MM.1S (cell line): Measurements from ENCODE around the gene PARP3.

Experiments
- DNase-seq: peaks from one replicate; pipeline ENCODE4 v3.0.0-alpha.2; 2015
- H2AFZ ChIP-seq: fragments of 300-600 bp; sonication (generic); 2 replicates; pipeline ENCODE4 v1.6.0; 2016; ENCODE audit warnings: antibody characterized with exemption, low read length
- H3F3A ChIP-seq: fragments of 300-600 bp; sonication (generic); 2 replicates; pipeline ENCODE4 v1.6.1; 2016; ENCODE audit warnings: mild to moderate bottlenecking, antibody characterized with exemption, low read length, moderate library complexity, mixed read lengths; ENCODE audit not compliant: insufficient read depth
- H3K27ac ChIP-seq: fragments of 300-600 bp; sonication (generic); 2 replicates; pipeline ENCODE4 v1.5.1; 2016; ENCODE audit warnings: mild to moderate bottlenecking, low read length
- H3K27me3 ChIP-seq: fragments of 300-600 bp; sonication (generic); replicated peaks from 2 replicates; pipeline ENCODE4 v1.6.0; 2016; ENCODE audit warnings: low read length; ENCODE audit not compliant: insufficient read depth
- H3K36me3 ChIP-seq: fragments of 300-600 bp; sonication (generic); replicated peaks from 2 replicates; pipeline ENCODE4 v1.6.1; 2016; ENCODE audit warnings: mild to moderate bottlenecking, low read length, mixed read lengths; ENCODE audit not compliant: insufficient read depth
- H3K4me1 ChIP-seq: fragments of 300-600 bp; sonication (generic); 2 replicates; pipeline ENCODE4 v1.6.1; 2016; ENCODE audit warnings: low read length, mixed read lengths
- H3K4me2 ChIP-seq: fragments of 300-600 bp; sonication (generic); 2 replicates; pipeline ENCODE4 v1.6.0; 2016; ENCODE audit warnings: low read depth, low read length
- H3K4me3 ChIP-seq: fragments of 300-600 bp; sonication (generic); 2 replicates; pipeline ENCODE4 v1.5.1; 2016; ENCODE audit warnings: low read length, mixed read lengths
- H3K79me2 ChIP-seq: fragments of 300-600 bp; sonication (generic); 2 replicates; pipeline ENCODE4 v1.6.1; 2016; ENCODE audit warnings: mixed run types, low read length, mixed read lengths
- H3K9ac ChIP-seq: fragments of 300-600 bp; sonication (generic); 2 replicates; pipeline ENCODE4 v1.6.1; 2016; ENCODE audit warnings: low read length, mixed read lengths
- H3K9me2 ChIP-seq: fragments of 300-600 bp; sonication (generic); replicated peaks from 2 replicates; pipeline ENCODE4 v1.6.1; 2016; ENCODE audit warnings: mild to moderate bottlenecking, low read length, mixed read lengths; ENCODE audit not compliant: insufficient read depth
- H3K9me3 ChIP-seq: fragments of 300-600 bp; sonication (generic); replicated peaks from 2 replicates; pipeline ENCODE4 v1.6.1; 2016; ENCODE audit warnings: mild to moderate bottlenecking, low read length, mixed read lengths; ENCODE audit not compliant: insufficient read depth
- H4K20me1 ChIP-seq: fragments of 300-600 bp; sonication (generic); 2 replicates; pipeline ENCODE4 v1.6.1; 2016; ENCODE audit warnings: mild to moderate bottlenecking, low read length, moderate library complexity, mixed read lengths; ENCODE audit not compliant: insufficient read depth
- EZH2 ChIP-seq: fragments of 300-600 bp; sonication (generic); optimal IDR thresholded peaks from 2 replicates; pipeline ENCODE3; 2017; ENCODE audit warnings: low read depth, mild to moderate bottlenecking, antibody characterized with exemption, low read length, mixed read lengths
- EZH2phosphoT487 ChIP-seq: fragments of 300-600 bp; sonication (generic); IDR thresholded peaks from 2 replicates; pipeline ENCODE4 v1.6.1; 2018; ENCODE audit warnings: antibody characterized with exemption, low read length
- TF ChIP-seq, protein P1 (sequence below): fragments of 300-600 bp; sonication (generic); IDR thresholded peaks from 2 replicates; pipeline ENCODE4 v1.5.1; 2016; ENCODE audit warnings: antibody characterized with exemption, low read length, mixed read lengths

Gene PARP3

GRCh38 chr3:51995346-51996163 is 53.4 kb downstream of the PARP3 start, which contains the start of gene RPL29:
Gene RPL29 (minus strand): TSS chr3:51995895. CDS start chr3:51995461, 434 bp downstream.
- peaks cover 30% of the 10 kb centered on the region for H3K79me2 ChIP-seq
- H3K4me3 ChIP-seq: peak within 1 kb of the TSS; percentile 94
- no peaks in the 10 kb centered on the region for H4K20me1 ChIP-seq
- H2AFZ ChIP-seq: peak within 1 kb of the TSS; percentile 76; the same call in 1 of the 2 replicates
- H3K27ac ChIP-seq: peak within 1 kb of the TSS; percentile 69; the same call in 1 of the 2 replicates
- DNase-seq: peak; percentile 93
- peaks cover 8% of the 10 kb centered on the region for H3K4me1 ChIP-seq
- H3K27me3 ChIP-seq: peaks cover 10% of the 10 kb centered on the region; the same call in 1 of the 2 replicates
- peaks cover 10% of the 10 kb centered on the region; the same call in 1 of the 2 replicates for H3K36me3 ChIP-seq
- peak within 1 kb of the TSS; percentile 95 for H3K9ac ChIP-seq
- TF ChIP-seq EZH2phosphoT487: no peak
- no peak for TF ChIP-seq EZH2
- TF ChIP-seq, protein P1, sequence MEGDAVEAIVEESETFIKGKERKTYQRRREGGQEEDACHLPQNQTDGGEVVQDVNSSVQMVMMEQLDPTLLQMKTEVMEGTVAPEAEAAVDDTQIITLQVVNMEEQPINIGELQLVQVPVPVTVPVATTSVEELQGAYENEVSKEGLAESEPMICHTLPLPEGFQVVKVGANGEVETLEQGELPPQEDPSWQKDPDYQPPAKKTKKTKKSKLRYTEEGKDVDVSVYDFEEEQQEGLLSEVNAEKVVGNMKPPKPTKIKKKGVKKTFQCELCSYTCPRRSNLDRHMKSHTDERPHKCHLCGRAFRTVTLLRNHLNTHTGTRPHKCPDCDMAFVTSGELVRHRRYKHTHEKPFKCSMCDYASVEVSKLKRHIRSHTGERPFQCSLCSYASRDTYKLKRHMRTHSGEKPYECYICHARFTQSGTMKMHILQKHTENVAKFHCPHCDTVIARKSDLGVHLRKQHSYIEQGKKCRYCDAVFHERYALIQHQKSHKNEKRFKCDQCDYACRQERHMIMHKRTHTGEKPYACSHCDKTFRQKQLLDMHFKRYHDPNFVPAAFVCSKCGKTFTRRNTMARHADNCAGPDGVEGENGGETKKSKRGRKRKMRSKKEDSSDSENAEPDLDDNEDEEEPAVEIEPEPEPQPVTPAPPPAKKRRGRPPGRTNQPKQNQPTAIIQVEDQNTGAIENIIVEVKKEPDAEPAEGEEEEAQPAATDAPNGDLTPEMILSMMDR: no peak
- H3F3A ChIP-seq: peaks cover 30% of the 10 kb centered on the region
- no peaks in the 10 kb centered on the region for H3K9me3 ChIP-seq
- no peaks in the 10 kb centered on the region for H3K9me2 ChIP-seq
- peak within 1 kb of the TSS; percentile 97 for H3K4me2 ChIP-seq

- no peak for DNase-seq
- no peak overlapping the region for H3K9ac ChIP-seq
- peaks cover 8% of the 10 kb centered on the region for H3K4me1 ChIP-seq
- H3K9me2 ChIP-seq: no peaks in the 10 kb centered on the region
- no peak overlapping the region for H3K4me3 ChIP-seq
- peaks cover 23% of the 10 kb centered on the region for H3F3A ChIP-seq
- H3K27me3 ChIP-seq: peaks cover 10% of the 10 kb centered on the region; the same call in 1 of the 2 replicates
- H3K4me2 ChIP-seq: no peak overlapping the region
- no peak overlapping the region for H2AFZ ChIP-seq
- no peak overlapping the region for H3K27ac ChIP-seq
- peaks cover 10% of the 10 kb centered on the region; the same call in 1 of the 2 replicates for H3K36me3 ChIP-seq
- H4K20me1 ChIP-seq: no peaks in the 10 kb centered on the region
- H3K79me2 ChIP-seq: peaks cover 30% of the 10 kb centered on the region
- H3K9me3 ChIP-seq: no peaks in the 10 kb centered on the region
- TF ChIP-seq, protein P1: no peak
Observed at GRCh38 chr3:51997172-51997571, 55.0 kb downstream of the PARP3 start.

DNA sequence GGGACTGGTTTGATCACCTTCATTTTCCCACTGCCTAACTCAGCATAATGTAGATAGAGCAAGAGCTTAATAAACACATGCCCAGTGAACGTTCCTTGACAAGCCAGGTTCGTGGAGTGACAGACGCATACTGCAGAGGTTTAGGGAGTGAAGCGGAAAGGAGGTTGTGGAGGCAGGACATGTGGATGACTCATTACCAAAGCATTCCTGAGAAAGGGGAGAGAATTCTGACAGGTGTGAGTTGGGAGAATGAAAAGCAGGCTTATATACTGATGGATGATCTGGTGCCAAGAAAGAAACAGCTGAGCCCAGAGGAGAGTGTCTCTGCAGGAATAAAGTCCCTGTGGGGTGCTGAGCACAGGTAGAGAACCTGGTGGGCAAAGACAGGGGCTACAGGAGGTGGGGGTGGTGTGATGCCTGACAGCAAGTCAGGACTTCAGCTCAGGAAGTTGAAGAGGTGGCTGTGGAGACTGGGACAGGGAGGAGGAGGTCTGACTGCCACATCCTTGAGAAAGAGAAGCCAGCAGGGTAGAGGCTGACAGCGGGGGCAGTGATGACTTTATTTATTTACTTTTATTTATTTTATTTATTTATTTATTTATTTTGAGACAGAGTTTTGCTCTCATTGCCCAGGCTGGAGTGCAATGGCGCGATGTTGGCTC is 55.9 kb downstream of the PARP3 start:
- Histone ChIP-seq H3K4me1 (peaks cover 8% of the 10 kb centered on the region), H3K79me2 (peaks cover 23% of the 10 kb centered on the region), H3K9me2 (no peaks in the 10 kb centered on the region), H3K27me3 (peaks cover 12% of the 10 kb centered on the region; the same call in 1 of the 2 replicates), H3K27ac (no peak overlapping the region), H3K9ac (no peak overlapping the region), H3F3A (peaks cover 16% of the 10 kb centered on the region), H2AFZ (no peak overlapping the region), H3K9me3 (no peaks in the 10 kb centered on the region), H3K4me2 (no peak overlapping the region), H4K20me1 (no peaks in the 10 kb centered on the region), H3K36me3 (peaks cover 10% of the 10 kb centered on the region; the same call in 1 of the 2 replicates), H3K4me3 (no peak overlapping the region)
- DNase-seq: no peak
- TF ChIP-seq EZH2phosphoT487: no peak
- no peak for TF ChIP-seq EZH2
- TF ChIP-seq, protein P1: no peak
